SKM-1 (cell line): ENCODE data around the gene SIRT4.
"Not testable (repeated sequence)": the region's sequence is repeated elsewhere in the genome, so short reads cannot be mapped to it uniquely, and the experiment has no call there.

Source experiments
- DNase-seq: peaks from one replicate; lab custom pipeline; 2025; ENCODE audit not compliant: unreplicated experiment; lab: John Stamatoyannopoulos, UW

SIRT4 gene

DNA sequence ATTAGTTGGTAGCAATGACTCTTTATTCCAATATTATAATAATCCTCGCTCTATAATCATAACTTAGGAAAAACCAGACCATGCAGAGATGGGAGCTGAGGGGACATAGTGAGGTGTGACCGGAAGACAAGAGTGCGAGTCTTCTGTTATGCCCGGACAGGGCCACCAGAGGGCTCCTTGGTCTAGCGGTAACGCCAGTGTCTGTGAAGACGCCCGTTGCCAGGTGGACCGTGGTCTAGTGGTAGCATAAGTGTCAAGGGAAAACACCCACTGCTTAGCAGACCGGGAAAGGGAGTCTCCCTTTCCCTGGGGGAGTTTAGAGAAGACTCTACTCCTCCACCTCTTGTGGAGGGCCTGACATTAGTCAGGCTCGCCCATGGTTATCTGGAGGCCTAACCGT is 33.3 kb downstream of the SIRT4 start:
- DNase-seq: not testable (repeated sequence)

DNA sequence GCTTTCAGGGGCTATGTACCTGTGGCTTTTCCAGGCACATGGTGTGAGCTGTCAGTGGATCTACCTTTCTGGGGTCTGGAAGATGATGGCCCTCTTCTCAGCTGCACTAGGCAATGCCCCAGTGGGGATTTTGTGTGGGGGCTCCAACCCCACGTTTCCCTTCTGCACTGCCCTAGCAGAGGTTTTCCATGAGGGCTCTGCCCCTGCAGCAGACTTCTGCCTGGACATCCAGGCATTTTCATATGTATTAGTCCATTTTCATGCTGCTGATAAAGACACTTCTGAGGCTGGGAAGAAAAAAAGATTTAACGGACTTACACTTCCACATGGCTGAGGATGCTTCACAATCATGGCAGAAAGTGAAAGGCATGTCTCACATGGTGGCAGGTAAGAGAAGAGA is 34.3 kb downstream of the SIRT4 start:
- DNase-seq: not testable (repeated sequence)

DNA sequence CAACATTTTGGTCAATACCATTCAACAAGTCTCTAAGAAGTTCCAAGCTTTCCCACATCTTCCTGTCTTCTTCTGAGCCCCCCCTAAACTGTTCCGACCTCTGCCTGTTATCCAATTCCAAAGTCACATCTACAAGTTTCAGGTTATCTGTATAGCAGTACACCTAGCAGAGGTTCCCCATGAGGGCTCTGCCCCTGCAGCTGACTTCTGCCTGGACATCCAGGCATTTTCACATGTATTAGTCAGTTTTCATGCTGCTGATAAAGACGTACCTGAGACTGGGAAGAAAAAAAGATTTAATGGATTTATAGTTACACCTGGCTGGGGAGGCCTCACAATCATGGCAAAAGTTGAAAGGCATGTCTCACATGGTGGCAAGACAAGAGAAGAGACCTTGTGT is 35.6 kb downstream of the SIRT4 start:
- no peak for DNase-seq

DNA sequence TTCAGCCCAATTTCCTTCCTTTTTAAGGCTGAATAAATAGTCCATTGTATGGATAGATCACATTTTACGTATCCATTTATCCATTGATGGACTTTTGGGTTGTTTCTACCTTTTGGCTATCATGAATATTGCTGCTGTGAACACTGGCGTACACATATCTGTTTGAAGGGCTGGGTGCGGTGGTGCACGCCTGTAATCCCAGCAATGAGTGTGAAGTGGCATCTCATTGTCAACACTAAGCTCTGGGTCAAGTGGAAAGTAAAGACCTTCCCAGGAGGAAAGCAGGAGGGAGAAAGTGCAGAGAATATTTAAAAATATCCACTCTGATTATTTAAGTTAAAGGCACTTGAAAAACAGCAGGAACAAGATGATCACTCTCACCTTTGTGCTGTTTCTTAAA is 37.1 kb downstream of the SIRT4 start:
- no peak for DNase-seq

DNA sequence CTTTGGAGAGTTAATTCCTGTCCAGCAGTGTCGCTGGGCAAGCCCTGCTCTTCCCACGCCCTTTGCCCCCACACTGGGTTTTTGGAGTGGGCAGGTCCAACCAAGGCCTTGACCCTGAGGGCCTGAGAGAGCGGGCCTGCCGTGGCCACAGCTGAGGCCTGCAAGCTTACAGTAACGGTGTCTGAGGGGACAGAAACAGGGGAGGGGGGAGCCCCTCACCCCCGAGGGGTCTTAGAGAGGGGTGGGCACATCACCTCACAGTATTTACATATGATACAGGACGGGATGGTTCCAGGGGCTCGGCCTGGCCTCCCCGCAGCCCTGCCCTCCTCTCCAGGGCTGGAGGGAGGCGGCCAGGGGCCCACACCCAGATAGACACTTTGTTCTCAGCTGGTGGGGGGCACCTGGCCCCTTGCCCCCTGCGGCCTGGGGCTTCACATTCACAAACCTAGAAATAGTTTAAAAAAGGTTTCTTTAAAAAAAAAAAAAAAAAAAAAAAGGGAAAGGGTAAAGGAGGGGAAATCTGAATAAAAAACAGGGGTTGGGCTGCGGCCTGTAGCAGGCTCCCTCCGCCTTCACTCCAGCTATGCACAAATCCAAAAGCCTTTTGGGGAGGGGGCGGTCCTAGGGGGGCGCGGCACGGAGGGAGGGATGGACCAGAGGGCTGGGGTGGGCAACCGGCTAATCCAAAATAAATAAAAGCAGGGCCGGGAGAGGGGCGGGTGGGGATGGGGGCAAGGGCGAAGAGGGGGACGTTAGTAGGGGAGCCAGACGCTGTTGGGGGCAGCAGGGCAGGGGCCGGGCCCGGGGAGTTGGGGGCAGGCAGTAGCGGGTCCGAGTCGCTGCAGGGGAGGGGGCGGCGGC is 40.3 kb downstream of the SIRT4 start:
- DNase-seq: no peak

GRCh38 chr12:120343039-120343537 is 41.0 kb downstream of the SIRT4 start:
- no peak for DNase-seq

DNA sequence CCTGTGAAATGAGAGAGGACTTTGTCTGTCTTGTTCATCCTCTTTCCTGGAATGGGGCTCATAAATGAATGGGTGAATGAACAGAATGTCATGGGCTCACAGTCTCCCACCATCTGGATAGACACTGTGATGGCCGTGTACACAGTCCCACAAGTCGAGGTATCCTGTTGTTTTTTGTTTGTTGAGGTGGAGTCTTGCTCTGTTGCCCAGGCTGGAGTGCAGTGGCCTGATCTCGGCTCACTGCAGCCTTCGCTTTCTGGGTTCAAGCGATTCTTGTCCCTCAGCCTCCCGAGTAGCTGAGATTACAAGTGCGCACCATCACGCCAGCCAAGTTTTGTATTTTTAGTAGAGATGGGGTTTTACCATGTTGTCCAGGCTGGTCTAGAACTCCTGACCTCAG is 41.6 kb downstream of the SIRT4 start:
- no peak for DNase-seq

- no peak for DNase-seq
Measured at GRCh38 chr12:120346031-120346430, 43.9 kb downstream of the SIRT4 start.

DNA sequence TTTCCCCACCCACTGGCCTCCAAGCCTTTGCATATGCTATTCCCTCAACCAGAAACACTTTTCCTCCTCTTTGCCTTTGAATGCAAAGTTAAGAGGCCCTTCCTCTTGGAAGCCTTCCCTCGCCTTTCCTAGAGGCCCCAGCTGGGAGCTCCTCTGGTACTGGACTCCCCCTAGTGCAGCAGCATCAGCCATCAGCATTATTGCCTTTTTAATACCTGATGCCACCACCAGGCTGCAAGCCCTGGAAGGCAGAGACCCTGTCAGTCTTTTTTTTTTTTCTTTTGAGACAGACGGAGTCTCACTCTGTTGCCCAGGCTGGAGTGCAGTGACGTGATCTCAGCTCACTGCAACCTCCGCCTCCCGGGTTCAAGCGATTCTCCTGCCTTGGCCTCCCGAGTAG is 44.6 kb downstream of the SIRT4 start:
- no peak for DNase-seq

- no peak for DNase-seq
Measured at GRCh38 chr12:120347766-120348165, 45.6 kb downstream of the SIRT4 start.

DNA sequence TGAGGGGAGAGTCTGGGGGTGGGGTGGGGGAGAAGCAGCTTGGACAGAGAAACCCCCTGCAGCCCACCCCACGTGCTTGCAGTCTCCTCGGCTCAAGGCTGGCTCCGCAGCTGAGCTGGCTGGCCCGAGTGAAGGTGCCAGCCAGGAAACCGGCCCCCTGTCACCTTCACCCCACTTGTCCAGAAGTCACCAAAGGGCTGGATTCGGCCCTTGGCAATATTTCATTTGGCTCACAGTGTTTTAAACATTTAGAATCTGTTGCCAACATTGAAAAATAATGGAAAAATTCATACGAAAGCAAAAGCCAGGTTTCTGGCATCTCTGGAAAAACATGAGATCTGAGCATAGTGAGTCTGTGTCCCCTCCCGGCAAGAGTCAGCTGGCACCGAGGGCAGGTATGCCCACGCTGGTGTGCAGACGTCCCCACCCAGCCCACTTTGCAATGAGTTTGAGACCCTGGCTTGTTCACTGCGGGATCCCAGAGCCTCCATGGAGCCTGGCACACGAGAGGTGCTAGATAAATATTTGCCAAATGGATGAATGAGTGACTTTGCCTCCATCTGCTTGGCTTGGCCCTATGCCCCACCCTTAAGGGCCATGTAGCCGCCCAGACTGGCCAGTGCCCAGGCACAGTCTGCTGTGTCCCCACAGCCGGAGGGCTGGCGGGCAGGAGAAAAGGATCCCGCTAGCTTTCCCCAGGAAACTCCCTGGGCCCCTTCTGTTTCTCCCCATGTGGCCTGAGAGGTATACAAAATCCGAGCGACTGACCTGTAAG is 48.6 kb downstream of the SIRT4 start:
- DNase-seq: no peak

DNA sequence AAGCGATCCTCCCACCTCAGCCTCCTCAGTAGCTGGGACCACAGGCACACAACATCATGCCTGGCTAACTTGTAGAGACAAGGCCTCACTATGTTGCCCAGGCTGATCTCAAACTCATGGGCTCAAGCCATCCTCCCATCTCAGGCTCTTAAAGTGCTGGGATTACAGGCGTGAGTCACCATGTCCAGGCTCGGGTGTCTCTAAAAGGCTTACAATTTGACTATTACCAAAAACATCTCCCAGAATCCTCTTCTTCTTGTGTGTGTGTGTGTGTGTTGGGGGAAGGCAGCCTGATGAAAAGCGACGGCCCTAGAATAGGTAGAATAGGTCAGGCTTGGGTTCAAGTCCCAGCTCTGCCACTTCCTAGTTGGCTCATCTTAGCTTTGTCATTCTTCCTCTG is 50.0 kb downstream of the SIRT4 start:
- DNase-seq: no peak

GRCh38 chr12:120353136-120353535 is 51.0 kb downstream of the SIRT4 start:
- DNase-seq: no peak

DNA sequence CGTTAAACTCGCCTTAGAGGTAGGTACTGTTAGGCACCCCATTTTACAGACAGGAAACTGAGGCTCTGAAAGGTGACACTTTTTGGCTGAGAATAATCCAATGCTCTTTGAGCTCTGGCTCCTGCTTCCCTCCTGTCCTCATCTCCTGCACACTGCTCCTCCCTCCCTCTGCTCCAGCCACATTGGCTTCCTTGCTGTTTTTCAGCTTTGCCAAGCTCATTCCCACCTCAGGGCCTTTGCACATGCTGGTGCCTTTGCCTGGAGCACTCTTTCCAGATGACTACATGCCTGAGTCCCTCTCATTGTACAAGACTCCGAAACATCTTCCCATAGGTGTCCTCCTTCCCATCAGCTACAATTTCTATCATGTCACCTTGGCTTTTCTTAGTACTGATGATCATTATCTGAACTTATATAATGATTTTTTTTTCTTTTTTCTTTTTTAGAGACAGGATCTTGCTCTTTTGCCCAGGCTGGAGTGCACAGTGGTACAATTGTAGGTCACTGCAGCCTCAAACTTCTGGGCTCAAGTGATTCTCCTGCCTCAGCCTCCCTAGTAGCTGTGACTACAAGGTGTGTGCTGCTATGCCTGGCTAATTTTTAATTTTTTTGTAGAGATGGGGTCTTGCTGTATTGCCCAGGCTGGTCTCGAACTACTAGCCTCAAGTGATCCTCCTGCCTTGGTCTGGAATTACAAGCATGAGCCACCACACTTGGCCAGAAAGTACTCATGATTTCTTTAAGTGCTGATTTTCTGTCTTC is 51.6 kb downstream of the SIRT4 start:
- DNase-seq: no peak

- no peak for DNase-seq
Measured at GRCh38 chr12:120356567-120357030, 54.5 kb downstream of the SIRT4 start.

DNA sequence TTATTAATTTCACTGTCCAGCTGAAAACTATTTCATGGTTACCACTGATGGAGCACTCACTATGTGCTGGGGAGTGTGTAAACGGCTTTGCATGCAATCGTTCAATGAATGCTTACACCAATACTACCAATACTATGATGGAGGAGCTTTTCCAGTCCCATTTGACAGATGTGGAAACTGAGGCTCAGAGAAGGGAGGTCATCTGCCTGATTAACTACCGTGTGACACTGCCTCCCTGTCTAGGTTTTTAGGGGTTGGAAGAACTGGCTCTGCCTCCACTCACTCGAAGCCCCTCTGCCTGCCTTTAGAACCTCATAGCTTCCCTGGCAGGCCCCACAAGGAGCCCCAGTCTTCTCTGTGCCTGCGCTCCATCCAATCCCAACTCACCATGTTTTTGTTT is 55.0 kb downstream of the SIRT4 start:
- no peak for DNase-seq

GRCh38 chr12:120358412-120359100 is 56.4 kb downstream of the SIRT4 start:
- DNase-seq: no peak

GRCh38 chr12:120359128-120359527 is 57.0 kb downstream of the SIRT4 start:
- no peak for DNase-seq

- DNase-seq: no peak
Measured at GRCh38 chr12:120361506-120362208, 59.5 kb downstream of the SIRT4 start.
